NCI-H774 (cell line): ENCODE data around the gene DUSP22.
"Not testable (repeated sequence)": the region's sequence is repeated elsewhere in the genome, so short reads cannot be mapped to it uniquely, and the experiment has no call there.

Experiments
- DNase-seq: peaks from one replicate; lab custom pipeline; 2025; lab: John Stamatoyannopoulos, UW

Gene DUSP22

GRCh38 chr6:323730-324088, 31.4 kb downstream of the DUSP22 start:
- no peak for DNase-seq

DNA sequence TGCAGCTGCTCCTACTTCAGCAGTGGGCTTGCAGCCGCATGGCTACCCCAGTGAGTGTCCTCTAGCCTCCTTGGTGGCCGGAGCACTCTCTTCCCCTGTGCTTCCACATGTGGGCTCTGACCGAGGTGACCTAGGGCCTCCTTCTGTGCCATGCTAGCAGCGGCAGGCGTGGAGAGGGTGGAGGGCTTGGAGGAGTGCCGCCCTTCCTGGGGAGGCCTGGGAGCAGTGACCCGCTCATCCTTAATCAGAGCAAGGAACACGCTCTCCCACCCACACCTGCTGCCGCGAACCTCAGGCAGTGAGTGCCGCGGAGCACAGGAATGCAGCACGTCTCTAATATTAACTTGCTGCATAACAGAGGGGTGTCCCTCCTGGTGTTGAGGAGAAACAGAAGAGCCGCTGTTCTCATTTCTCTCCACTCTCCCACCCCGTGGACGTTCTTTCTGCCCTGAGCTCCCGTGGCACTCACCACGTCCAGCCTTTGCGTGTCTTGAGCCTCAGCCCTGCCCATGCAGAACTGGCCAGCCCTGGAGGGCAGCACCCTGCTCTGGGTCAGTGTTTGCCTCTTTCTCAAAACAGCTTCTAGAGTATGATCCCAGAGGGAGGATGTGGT, 31.9 kb downstream of the DUSP22 start:
- DNase-seq: no peak

- no peak for DNase-seq
Observed at GRCh38 chr6:324729-325125, 32.4 kb downstream of the DUSP22 start.

GRCh38 chr6:325161-325860, 33.0 kb downstream of the DUSP22 start:
- not testable (repeated sequence) for DNase-seq

DNA sequence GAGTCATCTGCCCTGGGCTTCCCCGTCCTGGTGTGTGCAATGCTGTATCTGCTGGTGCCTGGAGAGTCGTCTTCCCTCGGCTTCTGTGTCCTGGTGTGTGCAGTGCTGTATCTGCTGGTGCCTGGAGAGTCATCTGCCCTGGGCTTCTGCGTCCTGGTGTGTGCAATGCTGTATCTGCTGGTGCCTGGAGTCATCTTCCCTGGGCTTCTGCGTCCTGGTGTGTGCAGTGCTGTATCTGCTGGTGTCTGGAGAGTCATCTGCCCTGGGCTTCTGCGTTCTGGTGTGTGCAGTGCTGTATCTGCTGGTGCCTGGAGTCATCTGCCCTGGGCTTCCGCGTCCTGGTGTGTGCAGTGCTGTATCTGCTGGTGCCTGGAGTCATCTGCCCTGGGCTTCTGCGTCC, 33.8 kb downstream of the DUSP22 start:
- not testable (repeated sequence) for DNase-seq

GRCh38 chr6:326896-327537, 34.7 kb downstream of the DUSP22 start:
- no peak for DNase-seq

DNA sequence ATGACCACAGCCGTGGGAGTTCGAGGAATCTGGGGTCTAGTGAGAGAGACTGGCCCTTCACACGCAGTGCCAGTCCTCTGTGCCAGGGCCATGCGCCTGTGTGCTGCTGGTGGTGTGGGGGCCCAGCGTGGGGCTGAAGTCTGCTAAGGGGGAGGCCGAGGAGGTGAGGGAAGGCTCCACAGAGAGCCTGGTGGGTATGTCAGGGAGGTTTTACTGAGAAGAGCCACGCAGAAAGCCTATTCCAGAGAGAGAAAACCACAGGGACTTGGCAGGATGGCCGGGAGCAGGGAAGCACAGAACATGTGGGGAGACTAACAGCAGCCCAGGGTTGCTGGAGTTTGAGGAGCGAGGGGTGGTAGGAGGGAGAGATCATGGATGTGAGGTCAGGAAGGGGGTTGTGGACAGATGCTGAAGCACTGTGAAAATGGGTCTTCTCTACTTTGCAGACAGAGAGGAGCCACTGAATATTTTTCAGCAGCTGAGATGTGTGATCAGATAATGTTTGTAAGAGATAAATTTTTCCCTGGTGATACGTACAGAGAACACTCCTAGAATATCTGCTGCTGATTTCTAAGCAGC, 35.3 kb downstream of the DUSP22 start:
- DNase-seq: no peak

DNA sequence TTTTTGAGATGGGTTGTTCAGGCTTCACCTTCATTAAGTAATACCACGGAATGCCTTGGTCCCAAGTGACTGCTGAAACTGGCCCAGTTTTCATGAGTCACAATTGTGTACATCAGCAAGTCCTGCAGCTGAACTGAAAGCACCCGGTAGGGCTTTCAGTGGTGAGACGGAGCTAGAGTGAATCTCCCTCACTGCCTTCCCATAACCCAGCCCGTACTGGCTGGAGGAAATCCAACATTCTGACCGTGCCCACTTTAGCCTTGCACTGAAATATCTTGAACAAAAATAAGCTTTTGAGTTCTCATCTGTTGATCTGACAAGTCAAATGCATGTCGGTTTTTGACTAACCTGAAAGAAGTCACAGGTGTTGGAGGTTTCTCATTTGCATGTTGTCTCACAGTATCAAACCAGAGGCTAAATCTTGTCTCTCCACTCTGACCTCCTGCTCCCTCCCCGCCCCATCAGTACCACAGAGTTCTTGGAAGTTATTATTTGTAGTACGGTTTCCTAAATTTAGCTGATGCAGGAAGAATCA, 35.9 kb downstream of the DUSP22 start:
- DNase-seq: no peak

DNA sequence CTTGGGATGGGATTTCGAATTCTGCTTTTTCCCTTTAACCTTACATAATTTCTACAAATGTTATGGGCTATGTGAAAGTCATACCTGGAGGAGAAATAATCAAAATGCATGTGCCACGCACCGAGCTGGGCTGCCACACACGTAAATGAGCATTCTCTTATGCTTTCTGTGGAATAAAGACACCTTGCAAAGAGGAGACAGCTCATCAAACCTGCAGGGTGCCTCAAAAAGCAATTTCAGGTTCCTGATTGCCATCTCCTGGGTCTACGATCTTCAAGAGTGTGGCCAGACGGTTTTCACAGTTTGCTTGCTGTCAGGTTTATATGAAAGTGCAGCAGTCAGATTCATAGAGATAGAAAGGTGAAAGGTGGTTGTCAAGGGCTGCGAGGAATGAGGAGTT, 36.6 kb downstream of the DUSP22 start:
- DNase-seq: no peak

GRCh38 chr6:329888-330691, 37.8 kb downstream of the DUSP22 start:
- DNase-seq: no peak

- DNase-seq: no peak
Observed at GRCh38 chr6:330948-331347, 38.7 kb downstream of the DUSP22 start.

GRCh38 chr6:331622-332521, 39.6 kb downstream of the DUSP22 start:
- no peak for DNase-seq

- DNase-seq: no peak
Observed at GRCh38 chr6:332671-333070, 40.4 kb downstream of the DUSP22 start.

GRCh38 chr6:333379-334002, 41.2 kb downstream of the DUSP22 start:
- no peak for DNase-seq

GRCh38 chr6:334536-335510, 42.5 kb downstream of the DUSP22 start:
- no peak for DNase-seq

- DNase-seq: no peak
Observed at GRCh38 chr6:335572-335971, 43.3 kb downstream of the DUSP22 start.

- DNase-seq: no peak
Observed at GRCh38 chr6:336159-337114, 44.1 kb downstream of the DUSP22 start.

DNA sequence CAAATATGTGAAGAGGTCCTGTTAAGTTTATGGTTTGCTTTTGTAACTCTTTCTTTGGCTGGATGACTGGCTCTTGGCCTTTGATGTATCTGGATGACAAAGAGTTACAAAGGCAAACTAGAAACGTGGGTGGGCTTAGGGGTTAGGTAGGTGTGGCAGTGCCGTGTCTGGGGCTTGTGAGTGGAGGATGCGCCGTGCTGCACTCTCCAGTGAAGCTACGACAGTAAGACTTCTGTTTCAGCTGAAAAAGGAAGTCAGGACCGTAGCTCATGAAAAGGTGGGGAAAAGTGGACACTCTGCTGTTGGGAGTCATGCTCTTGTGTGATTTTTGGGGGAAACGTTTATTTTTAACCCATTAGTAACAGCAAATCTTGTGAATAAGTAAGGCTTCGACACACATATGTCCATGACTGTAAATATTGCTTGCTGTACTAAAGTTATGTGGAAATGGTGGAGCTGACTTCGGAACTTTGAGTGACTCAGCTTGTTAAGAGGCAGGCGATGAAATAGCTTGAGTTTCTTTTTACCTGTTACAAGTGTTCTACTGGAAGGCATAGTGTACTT, 45.6 kb downstream of the DUSP22 start:
- no peak for DNase-seq
